Endothelial cell (in vitro differentiated cells): ENCODE results near the gene CHPT1. TPM values are rescaled to one million over a fixed set of nuclear protein-coding genes. Genes with fewer than 3 reads are reported as not detected.

Source experiments
- DNase-seq: peaks from one replicate; pipeline ENCODE4 v3.0.0; 2021; ENCODE audit warnings: low spot score
- H3K27ac Mint-ChIP-seq: one replicate; pipeline ENCODE4 v1.8.0; 2021; ENCODE audit warnings: mixed read lengths, inconsistent platforms; ENCODE audit not compliant: unreplicated experiment
- H3K27me3 Mint-ChIP-seq: one replicate; pipeline ENCODE4 v1.8.0; 2021; ENCODE audit warnings: mild to moderate bottlenecking, moderate library complexity, mixed read lengths, inconsistent platforms; ENCODE audit not compliant: unreplicated experiment
- H3K36me3 Mint-ChIP-seq: one replicate; pipeline ENCODE4 v1.8.0; 2021; ENCODE audit warnings: mild to moderate bottlenecking, low read depth, mixed read lengths, inconsistent platforms; ENCODE audit not compliant: unreplicated experiment
- H3K4me1 Mint-ChIP-seq: one replicate; pipeline ENCODE4 v1.8.0; 2021; ENCODE audit warnings: mild to moderate bottlenecking, mixed read lengths, inconsistent platforms; ENCODE audit not compliant: unreplicated experiment
- H3K4me3 Mint-ChIP-seq: one replicate; pipeline ENCODE4 v1.8.0; 2021; ENCODE audit warnings: mild to moderate bottlenecking, mixed read lengths, inconsistent platforms; ENCODE audit not compliant: unreplicated experiment
- H3K9me3 Mint-ChIP-seq: one replicate; pipeline ENCODE4 v1.8.0; 2021; ENCODE audit warnings: mixed read lengths, inconsistent platforms; ENCODE audit not compliant: unreplicated experiment
- CTCF ChIP-seq: fragments of 200-600 bp; sonication (generic); IDR thresholded peaks from one replicate; pipeline ENCODE4 v1.5.0; 2021; ENCODE audit warnings: antibody characterized with exemption; ENCODE audit not compliant: unreplicated experiment
- total RNA-seq: library from RNA; stranded (reverse); fragmentation: NEBNext Ultra II Directional; extraction: Animal tissue kit (Norgen Biotek cat#: 25700); gene quantifications from one replicate; pipeline ENCODE4 v1.2.1, GENCODE V29; 2021; ENCODE audit not compliant: unreplicated experiment

Gene CHPT1
- total RNA-seq, 1 donor from 2014 or later: 6.2 TPM

- H3K4me1 Mint-ChIP-seq: peaks cover 4% of the 10 kb centered on the region
- H3K9me3 Mint-ChIP-seq: no peaks in the 10 kb centered on the region
- H3K4me3 Mint-ChIP-seq: no peak overlapping the region
- H3K36me3 Mint-ChIP-seq: peaks cover 9% of the 10 kb centered on the region
- H3K27ac Mint-ChIP-seq: no peak overlapping the region
- no peaks in the 10 kb centered on the region for H3K27me3 Mint-ChIP-seq
- no peak for TF ChIP-seq CTCF
- no peak for DNase-seq
These were observed 48.8 kb downstream of the CHPT1 start for GRCh38 chr12:101746196-101746595.

GRCh38 chr12:101746661-101747060 is 49.2 kb downstream of the CHPT1 start:
- Mint-ChIP-seq H3K4me3 (no peak overlapping the region), H3K27me3 (no peaks in the 10 kb centered on the region), H3K27ac (no peak overlapping the region), H3K36me3 (peaks cover 9% of the 10 kb centered on the region), H3K4me1 (peaks cover 4% of the 10 kb centered on the region), H3K9me3 (no peaks in the 10 kb centered on the region)
- no peak for DNase-seq
- TF ChIP-seq CTCF: no peak

- no peak for TF ChIP-seq CTCF
- Mint-ChIP-seq H3K4me3 (no peak overlapping the region), H3K27me3 (no peaks in the 10 kb centered on the region), H3K27ac (no peak overlapping the region), H3K36me3 (peaks cover 9% of the 10 kb centered on the region), H3K4me1 (peaks cover 4% of the 10 kb centered on the region), H3K9me3 (no peaks in the 10 kb centered on the region)
- DNase-seq: no peak
These were observed 50.3 kb downstream of the CHPT1 start for GRCh38 chr12:101747697-101748096.

- Mint-ChIP-seq H3K9me3 (no peaks in the 10 kb centered on the region), H3K36me3 (peaks cover 9% of the 10 kb centered on the region)
These were observed 51.5 kb downstream of the CHPT1 start for GRCh38 chr12:101748907-101749306.

GRCh38 chr12:101749657-101750056 is 52.2 kb downstream of the CHPT1 start:
- Mint-ChIP-seq H3K36me3 (peaks cover 9% of the 10 kb centered on the region), H3K9me3 (no peaks in the 10 kb centered on the region), H3K4me1 (peaks cover 4% of the 10 kb centered on the region), H3K27me3 (no peaks in the 10 kb centered on the region), H3K27ac (no peak overlapping the region), H3K4me3 (no peak overlapping the region)
- no peak for DNase-seq
- no peak for TF ChIP-seq CTCF

More at GRCh38 chr12:101748907-101749306, 51.5 kb downstream of the CHPT1 start:
- no peak for TF ChIP-seq CTCF
- Mint-ChIP-seq H3K27ac (no peak overlapping the region), H3K4me1 (peaks cover 4% of the 10 kb centered on the region), H3K4me3 (no peak overlapping the region), H3K27me3 (no peaks in the 10 kb centered on the region)
- DNase-seq: no peak
